Measurements from ENCODE around the gene IMPG1.
"Not testable (repeated sequence)": the region's sequence is repeated elsewhere in the genome, so short reads cannot be mapped to it uniquely, and the experiment has no call there.

The IMPG1 gene

GRCh38 chr6:75900216-75900615, 172.2 kb downstream of the IMPG1 start:
- H2BK120ac ChIP-seq (ENCODE audit: low read depth, low read length); H2BK15ac ChIP-seq (ENCODE audit: low read depth, poor library complexity, severe bottlenecking); H3K4me1 ChIP-seq (ENCODE audit: control insufficient read depth, insufficient read depth, low read depth, low read length); H4K91ac ChIP-seq (ENCODE audit: low read length); H3K4me3 ChIP-seq (ENCODE audit: insufficient read depth in 1 of 2, low read depth in 1 of 2, low read length in 2 of 2); H3K14ac ChIP-seq (ENCODE audit: low read length in 2 of 2); H3K9me3 ChIP-seq (ENCODE audit: control insufficient read depth, low read length); H3K27ac ChIP-seq (ENCODE audit: low read length, poor library complexity, severe bottlenecking); H3K79me1 ChIP-seq (replicated peaks; ENCODE audit: low read length, poor library complexity, severe bottlenecking); H3K4ac ChIP-seq (ENCODE audit: low read depth in 1 of 2, low read length in 2 of 2); H2BK12ac ChIP-seq (ENCODE audit: low read length in 2 of 2); H2AK5ac ChIP-seq (ENCODE audit: low read length, severe bottlenecking); H3K18ac ChIP-seq (ENCODE audit: low read depth in 1 of 2, low read length in 2 of 2); H3K23ac ChIP-seq (ENCODE audit: low read length in 2 of 2); H4K8ac ChIP-seq (ENCODE audit: low read length); DNase-seq; H3K9ac ChIP-seq (ENCODE audit: low read length); H2BK5ac ChIP-seq (ENCODE audit: low read depth, low read length, poor library complexity, severe bottlenecking); H3K27me3 ChIP-seq (ENCODE audit: control insufficient read depth in 1 of 2, insufficient read depth in 1 of 2, low read length in 2 of 2); H3K4me2 ChIP-seq (ENCODE audit: low read length, poor library complexity, severe bottlenecking); H2AFZ ChIP-seq (ENCODE audit: low read depth, low read length); H3K36me3 ChIP-seq (ENCODE audit: control insufficient read depth in 1 of 2, insufficient read depth in 2 of 2, low read depth in 1 of 2, low read length in 2 of 2): not testable (repeated sequence)
- no CpG with 5 or more reads among the region's 1 CpG for WGBS

- WGBS = 90% methylated on average over 1 of the region's 3 CpGs
- Histone ChIP-seq H2AK5ac (ENCODE audit: low read length, severe bottlenecking) (no peak overlapping the region), H3K9ac (ENCODE audit: low read length) (no peak overlapping the region), H2BK15ac (ENCODE audit: low read depth, poor library complexity, severe bottlenecking) (no peak overlapping the region), H4K91ac (ENCODE audit: low read length) (no peak overlapping the region), H4K8ac (ENCODE audit: low read length) (no peak overlapping the region), H3K9me3 (ENCODE audit: control insufficient read depth, low read length) (no peaks in the 10 kb centered on the region), H2AFZ (ENCODE audit: low read depth, low read length) (no peak overlapping the region), H3K18ac (ENCODE audit: low read depth in 1 of 2, low read length in 2 of 2) (no peak overlapping the region), H3K36me3 (ENCODE audit: control insufficient read depth in 1 of 2, insufficient read depth in 2 of 2, low read depth in 1 of 2, low read length in 2 of 2) (peaks cover 6 to 17% of the 10 kb centered on the region in 2 experiments), H3K4me1 (ENCODE audit: control insufficient read depth, insufficient read depth, low read depth, low read length) (no peaks in the 10 kb centered on the region), H2BK5ac (ENCODE audit: low read depth, low read length, poor library complexity, severe bottlenecking) (no peak overlapping the region), H3K14ac (ENCODE audit: low read length in 2 of 2) (no peak overlapping the region), H3K27me3 (ENCODE audit: control insufficient read depth in 1 of 2, insufficient read depth in 1 of 2, low read length in 2 of 2) (no peaks in the 10 kb centered on the region), H3K79me1 (replicated peaks; ENCODE audit: low read length, poor library complexity, severe bottlenecking) (peaks cover 6% of the 10 kb centered on the region), H3K4me3 (ENCODE audit: insufficient read depth in 1 of 2, low read depth in 1 of 2, low read length in 2 of 2) (no peak overlapping the region), H3K4ac (ENCODE audit: low read depth in 1 of 2, low read length in 2 of 2) (no peak overlapping the region), H3K23ac (ENCODE audit: low read length in 2 of 2) (no peak overlapping the region), H3K4me2 (ENCODE audit: low read length, poor library complexity, severe bottlenecking) (no peak overlapping the region), H3K27ac (ENCODE audit: low read length, poor library complexity, severe bottlenecking) (no peak overlapping the region), H2BK120ac (ENCODE audit: low read depth, low read length) (no peak overlapping the region), H2BK12ac (ENCODE audit: low read length in 2 of 2) (no peak overlapping the region)
- DNase-seq = no peak
Observed at GRCh38 chr6:75896526-75896925, 175.9 kb downstream of the IMPG1 start.

GRCh38 chr6:75893776-75894152, 178.7 kb downstream of the IMPG1 start:
- no peaks in the 10 kb centered on the region for H3K9me3 ChIP-seq (ENCODE audit: control insufficient read depth, low read length)
- H3K4me3 ChIP-seq (ENCODE audit: insufficient read depth in 1 of 2, low read depth in 1 of 2, low read length in 2 of 2) = no peak overlapping the region
- peaks cover 6% of the 10 kb centered on the region for H3K79me1 ChIP-seq (replicated peaks; ENCODE audit: low read length, poor library complexity, severe bottlenecking)
- H4K91ac ChIP-seq (ENCODE audit: low read length) = no peak overlapping the region
- H2AFZ ChIP-seq (ENCODE audit: low read depth, low read length) = no peak overlapping the region
- H2BK15ac ChIP-seq (ENCODE audit: low read depth, poor library complexity, severe bottlenecking) = no peak overlapping the region
- no peak overlapping the region for H2BK12ac ChIP-seq (ENCODE audit: low read length in 2 of 2)
- H3K27me3 ChIP-seq (ENCODE audit: control insufficient read depth in 1 of 2, insufficient read depth in 1 of 2, low read length in 2 of 2) = no peaks in the 10 kb centered on the region
- H3K36me3 ChIP-seq (ENCODE audit: control insufficient read depth in 1 of 2, insufficient read depth in 2 of 2, low read depth in 1 of 2, low read length in 2 of 2) = peaks cover 12 to 22% of the 10 kb centered on the region in 2 experiments
- 71% methylated on average over 2 of the region's 2 CpGs for WGBS
- H3K4ac ChIP-seq (ENCODE audit: low read depth in 1 of 2, low read length in 2 of 2) = no peak overlapping the region
- H2BK120ac ChIP-seq (ENCODE audit: low read depth, low read length) = no peak overlapping the region
- no peak overlapping the region for H2AK5ac ChIP-seq (ENCODE audit: low read length, severe bottlenecking)
- no peak overlapping the region for H4K8ac ChIP-seq (ENCODE audit: low read length)
- no peak overlapping the region for H3K14ac ChIP-seq (ENCODE audit: low read length in 2 of 2)
- H2BK5ac ChIP-seq (ENCODE audit: low read depth, low read length, poor library complexity, severe bottlenecking) = no peak overlapping the region
- DNase-seq = no peak
- H3K27ac ChIP-seq (ENCODE audit: low read length, poor library complexity, severe bottlenecking) = no peak overlapping the region
- H3K4me1 ChIP-seq (ENCODE audit: control insufficient read depth, insufficient read depth, low read depth, low read length) = no peaks in the 10 kb centered on the region
- no peak overlapping the region for H3K9ac ChIP-seq (ENCODE audit: low read length)
- H3K4me2 ChIP-seq (ENCODE audit: low read length, poor library complexity, severe bottlenecking) = no peak overlapping the region
- no peak overlapping the region for H3K23ac ChIP-seq (ENCODE audit: low read length in 2 of 2)
- H3K18ac ChIP-seq (ENCODE audit: low read depth in 1 of 2, low read length in 2 of 2) = no peak overlapping the region

GRCh38 chr6:75893058-75893775, 179.2 kb downstream of the IMPG1 start:
- H3K14ac ChIP-seq (ENCODE audit: low read length in 2 of 2) = no peak overlapping the region
- no peak overlapping the region for H3K27ac ChIP-seq (ENCODE audit: low read length, poor library complexity, severe bottlenecking)
- H2AK5ac ChIP-seq (ENCODE audit: low read length, severe bottlenecking) = no peak overlapping the region
- no peak overlapping the region for H3K4me2 ChIP-seq (ENCODE audit: low read length, poor library complexity, severe bottlenecking)
- no peaks in the 10 kb centered on the region for H3K4me1 ChIP-seq (ENCODE audit: control insufficient read depth, insufficient read depth, low read depth, low read length)
- H2AFZ ChIP-seq (ENCODE audit: low read depth, low read length) = no peak overlapping the region
- no peak overlapping the region for H4K91ac ChIP-seq (ENCODE audit: low read length)
- no peak overlapping the region for H3K9ac ChIP-seq (ENCODE audit: low read length)
- peaks cover 10 to 22% of the 10 kb centered on the region in 2 experiments for H3K36me3 ChIP-seq (ENCODE audit: control insufficient read depth in 1 of 2, insufficient read depth in 2 of 2, low read depth in 1 of 2, low read length in 2 of 2)
- H3K9me3 ChIP-seq (ENCODE audit: control insufficient read depth, low read length) = no peaks in the 10 kb centered on the region
- no peak overlapping the region for H3K18ac ChIP-seq (ENCODE audit: low read depth in 1 of 2, low read length in 2 of 2)
- no peaks in the 10 kb centered on the region for H3K27me3 ChIP-seq (ENCODE audit: control insufficient read depth in 1 of 2, insufficient read depth in 1 of 2, low read length in 2 of 2)
- no peak overlapping the region for H3K23ac ChIP-seq (ENCODE audit: low read length in 2 of 2)
- no peak overlapping the region for H2BK12ac ChIP-seq (ENCODE audit: low read length in 2 of 2)
- no peak overlapping the region for H3K4me3 ChIP-seq (ENCODE audit: insufficient read depth in 1 of 2, low read depth in 1 of 2, low read length in 2 of 2)
- no peak overlapping the region for H3K4ac ChIP-seq (ENCODE audit: low read depth in 1 of 2, low read length in 2 of 2)
- WGBS = 6% methylated on average over 4 of the region's 5 CpGs
- peak; percentile 75 for DNase-seq
- peaks cover 4% of the 10 kb centered on the region for H3K79me1 ChIP-seq (replicated peaks; ENCODE audit: low read length, poor library complexity, severe bottlenecking)
- H2BK15ac ChIP-seq (ENCODE audit: low read depth, poor library complexity, severe bottlenecking) = no peak overlapping the region
- no peak overlapping the region for H2BK120ac ChIP-seq (ENCODE audit: low read depth, low read length)
- no peak overlapping the region for H2BK5ac ChIP-seq (ENCODE audit: low read depth, low read length, poor library complexity, severe bottlenecking)
- H4K8ac ChIP-seq (ENCODE audit: low read length) = no peak overlapping the region

Measured in mesenchymal stem cell (in vitro differentiated cells and primary cell).